HG03520 (cell line): Measurements from ENCODE around the gene SEBOX.

ENCODE experiments used
- ATAC-seq: cut with Tn5 transposase; IDR thresholded peaks from one replicate; pipeline ENCODE4 v1.9.1; 2021; ENCODE audit warnings: mild to moderate bottlenecking, moderate library complexity; ENCODE audit not compliant: unreplicated experiment

The SEBOX gene

DNA sequence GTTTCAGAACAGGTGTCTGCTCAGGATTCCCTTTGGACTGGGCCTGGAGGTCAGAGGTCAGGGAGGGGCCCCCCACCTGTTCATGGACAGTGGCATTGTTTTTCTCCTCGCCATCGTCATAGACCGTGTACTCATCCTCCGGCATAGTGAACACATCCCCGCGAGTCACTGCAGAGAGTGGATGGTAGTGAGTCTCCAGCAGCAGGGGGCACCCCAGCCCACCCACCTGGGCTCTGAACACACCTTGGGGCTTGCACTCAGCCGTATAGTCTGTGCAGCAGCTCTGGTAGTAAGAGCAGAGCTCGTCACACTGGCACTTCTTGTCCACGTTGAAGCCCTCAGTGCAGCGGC lies 4.7 kb upstream of the SEBOX start:
- no peak for ATAC-seq

DNA sequence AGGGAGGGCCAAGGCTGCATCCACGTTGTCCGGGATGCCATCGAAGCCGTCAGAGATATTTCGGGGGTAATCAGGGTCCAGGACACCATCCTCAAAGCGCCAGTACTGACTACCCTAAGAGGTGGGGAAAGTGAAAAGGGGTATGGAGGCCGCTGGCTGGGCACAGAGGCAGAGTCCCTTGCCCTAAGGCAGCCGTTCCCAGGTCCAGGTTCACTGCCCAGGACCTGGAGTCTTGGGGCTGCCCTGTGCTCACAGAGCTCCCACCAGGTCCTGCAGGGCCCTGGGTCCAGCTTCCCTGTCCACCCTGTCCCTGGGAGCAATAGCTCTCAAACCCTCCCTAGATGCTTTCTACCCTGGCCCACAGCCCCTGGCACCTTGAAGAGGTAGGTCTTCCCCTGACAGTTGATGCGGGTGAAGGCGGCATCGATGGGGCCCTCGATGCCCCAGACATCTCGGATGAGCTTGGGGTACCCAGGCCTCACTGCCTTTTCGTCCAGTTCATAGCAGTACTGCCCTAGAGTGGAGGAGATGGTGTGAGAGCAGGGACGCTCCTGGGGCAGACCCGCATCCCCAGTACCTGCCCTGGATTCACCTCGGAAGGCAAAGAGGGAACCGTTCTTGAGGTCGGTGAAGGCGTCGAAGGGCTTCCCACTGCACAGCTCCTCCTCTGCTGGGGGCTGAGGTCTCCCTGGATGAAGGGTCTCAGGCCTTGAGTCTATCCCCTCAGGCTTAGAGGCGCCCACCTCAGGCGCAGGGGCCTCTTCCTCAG lies 4.1 kb upstream of the SEBOX start:
- no peak for ATAC-seq

DNA sequence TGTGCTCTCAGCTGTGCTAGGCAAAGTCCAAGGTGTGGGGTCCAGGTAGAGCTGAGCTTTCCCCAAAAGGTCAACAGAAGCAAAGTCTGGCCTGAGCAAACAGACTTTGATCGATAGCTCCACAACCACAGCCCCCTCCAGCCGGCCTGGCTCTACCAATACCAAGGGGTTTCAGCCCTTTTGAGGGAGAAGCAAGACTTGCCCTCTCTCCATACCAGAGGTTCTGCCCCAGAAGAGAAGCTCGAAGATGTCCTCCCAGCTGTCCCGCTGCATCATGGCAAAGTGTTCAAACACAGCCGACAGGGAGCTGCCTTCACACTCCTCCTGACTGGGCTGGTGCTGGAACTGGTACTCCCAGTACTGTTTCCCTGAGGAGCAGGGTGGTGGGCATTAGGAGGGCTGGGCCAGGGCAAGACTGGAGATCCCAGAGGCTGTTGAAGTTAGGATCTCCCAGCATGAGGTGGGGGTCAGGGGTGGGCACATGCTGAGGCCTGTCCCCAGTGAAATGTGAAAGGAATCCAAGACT lies 3.4 kb upstream of the SEBOX start:
- ATAC-seq = no peak

DNA sequence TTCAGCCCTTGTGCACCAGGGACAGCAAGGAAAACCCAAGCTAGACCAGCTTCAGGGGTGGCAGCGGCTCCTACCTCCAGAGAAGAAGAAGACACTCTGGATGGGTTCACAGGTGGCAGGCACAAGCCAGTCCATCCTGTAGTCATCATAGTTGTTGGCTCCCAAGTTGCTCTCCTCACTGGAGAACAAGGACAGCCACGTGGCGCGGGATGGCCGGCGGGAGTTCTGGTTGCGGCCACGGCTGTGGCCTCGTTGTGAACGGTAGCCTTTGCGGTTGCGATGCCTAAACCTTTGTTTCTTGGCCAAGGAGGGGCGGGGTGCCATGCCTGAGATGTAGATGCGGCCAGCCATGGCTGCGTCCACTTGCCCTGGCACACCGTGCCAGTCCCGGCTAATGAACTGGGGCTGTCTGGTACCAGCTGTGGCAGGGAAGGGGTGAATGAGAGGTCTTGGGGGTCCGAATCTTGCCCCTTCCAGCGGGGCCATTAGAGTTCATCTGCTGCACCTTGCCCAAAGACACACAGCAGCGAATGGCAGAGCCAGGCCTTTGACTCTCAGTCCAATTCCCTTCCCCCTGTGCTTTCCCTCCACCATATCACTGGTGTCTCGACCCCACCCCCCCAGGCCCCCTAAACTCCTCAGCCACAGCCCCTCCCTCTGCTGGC lies 2.8 kb upstream of the SEBOX start:
- no peak for ATAC-seq

DNA sequence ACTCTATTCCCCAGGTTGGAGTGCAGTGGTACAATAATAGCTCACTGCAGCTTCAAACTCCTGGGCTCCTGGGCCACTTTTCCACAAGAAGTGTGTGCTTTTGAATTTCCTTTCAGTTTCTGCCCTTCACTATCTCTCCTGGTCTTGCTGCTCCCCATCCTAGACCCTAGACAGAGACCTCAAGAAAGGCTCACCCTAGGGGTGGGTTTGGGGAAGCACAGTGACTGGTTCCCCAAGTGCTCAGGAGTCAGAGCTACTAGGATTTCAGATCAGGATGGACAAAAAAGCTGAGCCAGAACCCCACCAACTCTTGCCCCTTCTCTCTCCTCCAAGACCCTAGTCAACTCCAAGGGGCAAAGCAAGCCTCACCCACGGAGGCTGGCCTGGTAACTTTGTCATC lies 1.6 kb upstream of the SEBOX start:
- no peak for ATAC-seq

DNA sequence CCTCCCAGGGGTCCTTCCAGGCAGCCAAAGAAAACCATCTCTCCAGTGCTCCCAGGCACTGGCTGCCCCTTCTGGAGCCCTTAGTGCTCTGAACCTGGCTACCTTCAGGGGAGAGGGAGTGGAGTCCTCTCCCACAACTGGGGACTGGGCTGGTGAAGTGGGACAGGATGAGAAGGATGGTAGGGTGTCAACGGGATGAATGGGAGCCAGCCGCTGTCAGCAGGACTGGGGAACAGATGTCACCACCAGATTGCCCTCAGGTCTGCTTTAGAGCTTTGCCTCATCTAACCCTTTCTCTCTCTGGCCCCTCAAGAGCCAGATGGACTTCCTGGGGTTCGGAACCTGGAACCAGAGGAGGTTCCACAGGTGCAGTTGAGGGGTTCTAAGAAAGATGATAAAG lies 488 bp upstream of the SEBOX start:
- no peak for ATAC-seq

DNA sequence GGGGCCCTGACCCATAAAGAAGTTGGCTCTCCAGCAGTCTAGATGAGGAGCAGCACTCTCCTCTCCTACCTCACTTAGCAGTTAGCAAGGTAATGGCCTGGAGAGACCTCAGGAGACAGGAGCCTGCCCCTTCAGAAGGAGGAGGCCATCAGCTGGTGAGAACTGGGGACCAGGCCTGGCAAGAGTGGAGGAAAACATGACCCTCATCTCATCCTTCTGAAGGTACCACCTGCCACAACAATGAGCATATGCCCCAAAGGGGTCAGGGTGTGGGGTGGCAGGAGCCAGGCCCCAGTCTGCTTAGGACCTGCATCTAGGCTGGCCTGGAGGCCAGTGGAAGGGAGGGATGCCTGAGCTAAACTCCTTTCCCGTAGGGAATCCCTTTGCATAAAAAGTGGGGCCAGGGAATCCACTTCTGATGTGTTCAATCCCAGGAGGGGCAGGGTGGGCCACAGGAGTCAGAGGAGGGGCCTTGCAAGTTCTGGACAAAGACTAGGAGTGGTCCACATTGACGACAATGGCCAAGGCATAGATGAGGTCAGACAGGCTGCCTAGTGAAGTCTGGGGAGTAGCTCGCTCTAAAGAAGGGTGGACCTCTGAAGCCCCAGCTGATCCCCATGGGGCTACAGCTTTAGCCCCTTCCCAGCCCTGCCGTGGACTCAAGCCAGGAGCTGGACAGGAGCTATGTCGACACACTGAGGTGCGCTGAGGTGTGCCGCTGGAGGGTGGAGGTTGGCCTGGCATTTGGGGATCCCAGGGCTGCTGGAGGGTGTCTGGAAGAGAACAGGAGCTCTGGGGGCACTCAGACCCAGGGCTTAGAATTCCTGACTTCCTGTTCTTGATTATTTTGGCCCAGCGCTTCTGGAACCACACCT lies 986 bp downstream of the SEBOX start:
- ATAC-seq = no peak

DNA sequence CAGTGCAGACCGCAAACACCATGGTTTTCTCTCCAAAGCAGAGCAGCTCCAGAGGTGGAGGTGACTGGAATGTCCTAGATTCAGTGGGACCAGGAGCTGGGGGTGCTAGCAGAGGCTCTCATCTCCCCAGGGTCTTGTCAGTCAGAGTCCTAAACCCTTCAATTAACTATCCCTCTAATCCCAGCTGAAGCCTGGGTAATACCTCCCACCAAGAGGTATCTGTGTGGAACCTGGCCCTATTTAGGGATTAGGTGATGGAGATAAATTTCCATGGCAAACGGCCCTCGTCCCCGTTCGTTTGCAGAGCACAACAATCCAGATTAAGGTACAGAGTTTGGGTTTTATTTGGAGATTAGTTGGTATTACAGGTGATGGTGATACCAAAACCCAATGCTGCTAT lies 1.8 kb downstream of the SEBOX start:
- ATAC-seq = no peak

DNA sequence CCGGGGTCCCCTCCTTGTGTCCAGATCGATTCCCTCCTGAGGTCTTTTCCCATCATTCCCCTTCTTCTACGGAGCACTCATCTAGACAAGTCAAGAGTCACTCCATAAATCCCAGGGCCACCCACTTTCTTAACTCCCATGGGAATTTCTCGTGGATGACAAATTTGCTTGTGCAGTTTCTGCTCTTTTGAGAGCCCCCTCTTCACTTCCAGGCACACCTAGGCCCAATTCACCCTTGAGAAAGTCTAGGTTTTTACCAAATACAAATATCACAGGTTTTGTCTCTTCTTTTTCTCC lies 7.2 kb downstream of the SEBOX start:
- ATAC-seq = no peak

DNA sequence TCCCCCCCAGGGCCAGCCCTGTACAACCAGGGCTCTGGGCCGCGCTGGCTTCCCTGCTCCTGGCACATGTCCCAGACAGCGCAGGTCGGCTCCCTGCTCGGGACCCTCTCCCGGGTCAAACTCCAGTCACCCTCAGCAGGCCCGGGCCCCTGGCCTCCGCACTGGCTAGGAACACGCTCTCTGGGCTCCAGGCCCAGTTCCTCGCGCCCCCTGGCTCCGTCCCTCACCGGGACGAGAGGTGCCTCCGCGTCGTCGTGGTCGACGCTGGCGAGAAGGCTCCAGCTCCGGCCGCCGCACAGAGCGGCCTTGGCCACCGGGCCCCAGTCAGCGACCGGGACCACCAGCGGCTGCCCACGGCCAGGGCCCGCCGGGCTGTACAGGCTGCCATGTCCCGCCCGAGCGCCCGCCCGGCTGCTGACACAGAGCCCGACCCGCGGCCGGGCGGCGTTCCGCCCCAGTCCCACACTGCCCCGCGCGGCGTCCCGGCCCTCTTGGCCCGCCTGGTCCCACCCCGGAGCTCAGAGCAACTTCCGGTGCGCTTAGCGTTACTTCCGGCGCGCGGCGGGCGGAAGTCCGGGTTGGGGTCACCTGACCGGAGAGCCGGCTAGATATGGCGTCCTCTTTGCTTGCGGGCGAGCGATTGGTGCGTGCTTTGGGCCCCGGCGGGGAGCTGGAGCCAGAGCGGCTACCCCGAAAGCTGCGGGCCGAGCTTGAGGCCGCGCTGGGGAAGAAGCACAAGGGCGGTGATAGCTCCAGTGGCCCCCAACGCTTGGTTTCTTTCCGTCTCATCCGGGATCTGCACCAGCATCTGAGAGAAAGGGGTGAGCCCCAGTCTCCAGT lies 7.7 kb downstream of the SEBOX start, which contains the start of gene POLDIP2:
Gene POLDIP2 (minus strand): TSS at position 467 of the 840 bp plus-strand sequence. CDS start 79 bp downstream, at position 388.
- peak; percentile 92 for ATAC-seq

DNA sequence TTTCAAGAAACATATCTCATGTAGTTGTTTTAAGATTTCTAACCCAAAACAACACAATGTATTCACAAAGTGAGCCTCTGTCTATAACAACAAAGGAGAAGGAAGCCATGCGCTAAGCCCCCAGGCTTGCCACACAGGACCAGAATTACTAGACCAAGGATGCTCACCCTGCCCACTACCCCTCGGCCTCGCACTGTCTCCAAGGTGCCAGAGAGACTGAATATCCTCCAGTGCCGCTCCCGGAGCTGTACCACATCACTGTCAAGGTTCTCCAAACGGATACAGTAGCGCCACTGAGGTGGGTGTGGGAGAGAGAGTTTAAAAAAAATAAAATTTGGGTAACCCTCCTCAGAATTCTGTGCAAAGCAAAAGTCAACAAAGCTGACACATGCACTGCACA lies 14.7 kb downstream of the SEBOX start:
- ATAC-seq = no peak

DNA sequence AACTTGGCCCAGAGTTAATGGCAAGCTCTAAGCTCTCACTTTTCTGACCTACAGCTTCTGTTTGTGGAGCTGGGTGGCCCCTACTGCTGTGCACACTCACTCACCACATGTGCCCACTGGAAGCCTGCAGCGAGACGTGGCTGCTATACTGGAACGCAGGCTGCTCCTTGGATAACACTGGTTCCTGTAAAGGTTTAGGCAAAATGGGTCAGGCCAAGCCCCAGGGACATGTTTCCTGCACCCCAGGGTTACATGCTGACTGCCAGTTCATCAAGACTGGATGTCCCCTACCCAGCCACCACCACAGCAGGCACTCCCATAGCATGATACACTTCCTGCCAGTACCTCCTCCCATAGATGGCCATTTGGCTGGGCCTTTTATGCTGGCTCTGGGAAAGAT lies 16.0 kb downstream of the SEBOX start:
- ATAC-seq = no peak

DNA sequence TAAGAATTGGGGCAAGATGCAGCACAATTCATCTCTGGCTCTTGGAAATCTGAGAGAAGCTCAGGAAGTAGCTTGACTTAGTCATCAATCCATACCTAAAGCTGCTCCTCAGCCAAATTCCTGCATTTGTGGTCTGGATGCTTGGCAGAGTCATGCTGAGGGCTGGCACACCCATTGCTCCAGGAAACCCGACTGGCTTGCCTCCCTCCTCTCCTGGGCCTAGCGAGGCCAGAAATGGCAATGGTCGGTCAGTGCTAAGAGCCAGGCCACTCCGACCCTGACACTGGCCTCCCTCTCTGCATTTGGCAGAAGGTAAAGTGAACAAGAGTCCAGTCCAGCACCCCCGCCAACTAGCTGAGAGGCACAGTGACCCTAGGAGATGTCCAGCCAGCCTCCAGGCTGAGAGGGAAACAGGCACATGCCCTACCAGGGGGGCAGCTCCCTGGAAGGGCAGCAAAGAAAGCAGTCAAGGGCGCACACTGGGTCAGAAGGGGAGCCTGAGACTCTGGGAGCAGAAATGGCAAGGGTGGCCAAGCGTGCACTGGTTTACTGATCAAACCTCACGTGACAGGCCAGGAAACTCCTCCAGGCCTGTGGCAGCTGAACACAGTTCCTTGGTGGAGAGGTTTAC lies 17.6 kb downstream of the SEBOX start:
- no peak for ATAC-seq

DNA sequence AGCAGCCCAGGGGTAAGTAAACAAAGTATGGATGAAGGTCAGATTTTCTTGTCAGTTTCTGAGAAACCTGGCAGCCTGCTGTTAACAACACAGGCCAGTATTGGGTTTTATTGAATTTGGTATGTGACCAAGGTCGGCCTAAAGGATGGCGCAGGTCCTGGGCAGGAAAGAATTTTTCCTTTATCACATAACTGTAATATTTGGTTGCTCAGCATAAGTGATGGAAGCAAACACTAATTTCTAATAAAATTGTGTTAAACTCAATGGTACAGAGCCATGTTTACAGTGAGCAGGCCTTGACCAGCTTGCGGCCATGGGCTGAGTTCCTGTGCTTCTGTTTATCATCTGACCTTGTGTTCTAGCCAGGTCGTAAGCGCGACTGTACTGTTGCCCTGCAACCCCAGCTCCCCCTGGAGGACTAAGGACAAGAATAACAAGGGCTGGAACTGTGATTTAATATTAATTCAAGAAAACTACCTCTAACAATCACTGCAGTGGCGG lies 18.2 kb downstream of the SEBOX start:
- ATAC-seq = no peak

DNA sequence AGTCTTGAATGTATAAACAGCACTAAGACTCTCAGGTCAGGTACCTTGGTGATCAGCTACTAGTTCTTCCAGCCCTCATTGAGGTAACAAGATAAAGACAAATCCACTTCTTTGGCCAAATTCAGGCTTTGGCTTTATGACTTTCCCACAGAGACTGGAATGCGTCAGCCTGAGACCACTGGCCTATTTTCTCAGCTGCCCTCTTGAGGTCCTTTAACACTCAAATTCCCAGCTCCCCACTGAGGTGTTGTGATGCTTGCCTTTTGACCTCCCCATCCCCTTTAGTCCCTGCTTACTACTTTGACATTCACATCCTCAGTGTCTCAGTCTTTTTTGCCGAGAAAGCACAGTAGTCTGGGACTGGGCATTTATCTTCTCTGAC lies 18.8 kb downstream of the SEBOX start:
- ATAC-seq = no peak

DNA sequence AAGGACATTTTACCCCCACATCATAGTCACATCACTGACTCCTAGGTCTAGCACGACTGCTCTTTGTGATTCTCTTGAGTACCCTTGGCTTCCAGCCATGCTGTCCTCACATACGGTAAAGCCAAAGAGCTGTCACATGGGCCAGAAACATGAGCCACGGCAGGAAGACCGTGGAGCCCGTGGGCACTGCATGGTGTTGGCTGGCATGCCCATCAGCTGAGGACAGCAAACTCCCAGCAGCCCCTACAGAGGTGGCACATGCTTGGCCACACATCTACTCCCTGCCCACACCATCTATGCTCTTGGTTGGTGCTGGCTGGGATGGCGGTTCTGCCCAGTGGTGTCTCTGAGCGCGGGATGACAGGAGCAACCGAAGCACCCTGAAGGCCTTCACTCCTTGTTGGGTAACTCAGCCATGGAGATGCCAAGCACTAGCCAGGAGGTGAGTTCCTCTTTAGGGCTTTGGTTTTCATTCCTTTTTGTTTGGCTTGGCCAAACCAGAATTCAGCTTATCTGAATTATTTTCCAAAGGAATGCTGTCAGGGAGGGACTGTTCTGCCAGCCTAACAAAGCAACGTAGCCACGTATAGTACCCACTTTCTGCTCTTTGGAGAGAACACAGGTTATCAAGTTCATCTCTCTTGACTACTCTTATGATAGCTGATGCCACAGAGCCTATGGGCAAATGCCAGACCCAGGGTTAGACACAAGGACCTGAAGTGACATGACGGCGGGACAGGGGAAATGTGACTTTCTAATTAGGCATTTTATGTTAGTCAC lies 19.4 kb downstream of the SEBOX start:
- no peak for ATAC-seq

DNA sequence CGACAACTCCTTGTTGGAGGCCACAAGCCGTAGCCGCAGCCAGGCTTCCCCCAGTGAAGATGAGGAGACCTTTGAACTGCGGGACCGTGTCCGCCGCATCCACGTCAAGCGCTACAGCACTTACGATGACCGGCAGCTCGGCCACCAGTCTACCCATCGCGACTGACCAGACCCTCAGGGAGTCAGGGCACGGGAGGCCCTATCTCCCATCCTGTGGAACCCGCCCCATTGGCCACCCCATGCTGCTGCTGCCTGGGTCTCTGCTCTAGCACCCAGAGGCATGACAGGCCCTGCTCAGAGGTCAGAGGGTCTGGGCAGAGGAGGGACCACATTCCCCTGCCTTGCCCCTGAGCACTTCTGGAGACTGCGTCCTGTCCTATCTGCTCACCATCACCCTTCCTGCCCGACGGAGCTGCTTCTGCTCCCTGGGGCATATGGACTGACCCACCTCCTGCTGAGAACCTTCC lies 20.5 kb downstream of the SEBOX start:
- ATAC-seq = no peak

DNA sequence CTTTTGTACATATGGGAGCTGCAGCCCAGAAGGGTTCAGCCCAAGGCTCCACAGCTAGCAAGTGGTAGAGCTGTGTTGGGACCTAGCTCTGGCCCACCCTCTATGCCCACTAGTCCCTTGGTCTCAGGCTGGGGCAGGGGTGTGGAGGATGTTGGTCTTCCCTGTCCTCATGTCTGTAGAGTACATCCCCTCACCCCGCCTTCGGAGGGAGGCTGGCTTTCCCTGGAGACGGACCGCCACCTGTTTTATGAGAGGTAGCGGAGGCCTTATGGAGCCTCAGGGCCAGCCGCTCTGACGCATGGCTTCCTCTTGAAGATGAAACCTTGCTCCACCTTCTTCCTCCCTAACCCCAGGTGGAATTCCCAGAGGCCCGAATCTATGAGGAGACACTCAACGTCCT lies 21.0 kb downstream of the SEBOX start:
- no peak for ATAC-seq

DNA sequence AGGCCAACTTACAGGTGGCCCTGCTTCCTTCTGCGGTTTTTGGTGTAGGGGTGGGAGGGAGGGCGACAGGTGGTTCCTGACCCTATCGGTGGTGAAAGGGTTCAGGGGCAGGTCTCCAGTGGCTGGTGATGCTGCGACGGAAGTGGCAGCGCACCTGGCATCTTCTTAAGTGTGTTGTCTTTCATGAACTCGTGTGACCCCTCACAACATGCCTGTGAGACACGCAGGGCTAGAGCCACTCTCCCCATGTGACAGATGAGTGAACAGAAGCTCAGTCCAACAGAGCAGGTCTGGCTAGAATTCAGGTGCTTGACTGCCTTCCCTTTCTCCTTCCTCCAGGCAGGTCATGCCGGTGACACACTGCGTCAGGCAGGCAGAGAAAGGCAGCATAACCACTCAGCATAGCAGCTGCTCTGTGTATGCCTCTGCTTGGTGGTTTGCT lies 21.5 kb downstream of the SEBOX start:
- no peak for ATAC-seq
